H1 (cell line): ENCODE results near the gene CFAP157.

Experiments used
- CTCF ChIP-seq, 3 experiments: IDR thresholded peaks; 1 replicate in 2 of 3; 2 replicates in 1 of 3; pipeline versions ENCODE4 v1.5.1 to v1.6.1; 2011; ENCODE audit warnings: low read length in 3 of 3, mild to moderate bottlenecking in 3 of 3, inconsistent platforms in 2 of 3, low read depth in 1 of 3, moderate library complexity in 1 of 3; ENCODE audit not compliant: insufficient read depth in 1 of 3; ENCODE audit errors: control extremely low read depth in 1 of 3
- EZH2 ChIP-seq: fragments of 200-600 bp; sonication (generic); IDR thresholded peaks from 2 replicates; pipeline ENCODE4 v1.7.1; 2012; ENCODE audit warnings: low read depth, mild to moderate bottlenecking, moderate library complexity, low read length, inconsistent platforms; ENCODE audit not compliant: severe bottlenecking
- GTF2F1 ChIP-seq: IDR thresholded peaks from 2 replicates; pipeline ENCODE4 v1.6.1; 2012; ENCODE audit warnings: low read depth, low read length, improper control_type of control experiment, borderline replicate concordance
- NRF1 ChIP-seq: IDR thresholded peaks from 2 replicates; pipeline ENCODE4 v1.6.1; 2011; ENCODE audit warnings: mild to moderate bottlenecking, low read depth, low read length, improper control_type of control experiment
- POLR2A ChIP-seq, 2 experiments: IDR thresholded peaks; 1 replicate in 1 of 2; 2 replicates in 1 of 2; pipeline ENCODE4 v1.6.1; 2011; ENCODE audit warnings: low read depth in 2 of 2, low read length in 2 of 2, mild to moderate bottlenecking in 2 of 2; ENCODE audit errors: control extremely low read depth in 1 of 2
- POLR2AphosphoS5 ChIP-seq: IDR thresholded peaks from 2 replicates; pipeline ENCODE4 v1.6.1; 2011; ENCODE audit warnings: low read depth, low read length
- RXRA ChIP-seq: IDR thresholded peaks from 2 replicates; pipeline ENCODE4 v1.6.1; 2011; ENCODE audit warnings: low read depth, mild to moderate bottlenecking, low read length, moderate library complexity; ENCODE audit not compliant: insufficient read depth
- SIRT6 ChIP-seq: IDR thresholded peaks from one replicate; pipeline ENCODE4 v1.7.1; 2012; ENCODE audit warnings: low read length, inconsistent platforms
- SP1 ChIP-seq: IDR thresholded peaks from 2 replicates; pipeline ENCODE4 v1.6.1; 2011; ENCODE audit warnings: low read depth, low read length
- TCF12 ChIP-seq: IDR thresholded peaks from 2 replicates; pipeline ENCODE4 v1.6.1; 2011; ENCODE audit warnings: low read depth, mild to moderate bottlenecking, low read length

GRCh38 chr9:127714951-127715469, 8.2 kb downstream of the CFAP157 start:
- no peak for TF ChIP-seq CTCF (IDR thresholded peaks at IDR 0.05; ENCODE audit: control extremely low read depth in 1 of 3, insufficient read depth in 1 of 3, low read depth in 1 of 3, low read length in 3 of 3)
- TF ChIP-seq NRF1 = no peak
- TF ChIP-seq POLR2A (IDR thresholded peaks at IDR 0.05; ENCODE audit: control extremely low read depth in 1 of 2, low read depth in 2 of 2, low read length in 2 of 2) = no peak
- TF ChIP-seq SP1 = no peak
- TF ChIP-seq POLR2AphosphoS5 = no peak
- no peak for TF ChIP-seq EZH2
- TF ChIP-seq TCF12 = no peak
- no peak for TF ChIP-seq SIRT6
- no peak for TF ChIP-seq RXRA
- no peak for TF ChIP-seq GTF2F1
